ENCODE data around the gene SMURF1.
A peak's percentile ranks its signal among the peaks of the same experiment; 100 is the strongest.

The SMURF1 gene

DNA sequence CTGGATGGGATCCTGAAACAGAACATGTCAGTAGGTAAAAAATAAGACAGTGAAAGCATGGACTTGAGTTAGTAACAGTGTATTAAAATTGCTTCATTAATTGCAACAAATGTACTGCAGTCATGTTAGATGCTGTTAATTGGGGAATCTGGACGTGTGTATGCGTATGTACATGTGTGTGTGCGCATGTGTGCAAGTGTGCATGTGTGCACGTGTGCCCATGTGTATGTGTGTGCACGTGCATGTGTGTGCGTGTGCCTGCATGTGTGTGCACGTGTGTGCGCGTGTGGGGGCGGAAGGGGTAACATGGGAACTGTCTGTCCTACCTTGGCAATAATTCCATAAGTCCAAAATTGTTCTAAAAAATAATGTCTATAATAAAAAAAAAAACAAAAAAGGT is 67.3 kb downstream of the SMURF1 start:
- H3K79me1 ChIP-seq (ENCODE audit: low read depth, low read length), result peaks cover 7% of the 10 kb centered on the region
- H4K8ac ChIP-seq (ENCODE audit: low read depth, low read length), result no peak overlapping the region
- H2BK5ac ChIP-seq (ENCODE audit: low read length), result no peak overlapping the region
- H3K4me1 ChIP-seq (ENCODE audit: control insufficient read depth in 2 of 2, insufficient read depth in 1 of 2, low read depth in 1 of 2, low read length in 2 of 2), result peaks cover 4 to 5% of the 10 kb centered on the region in 2 donors
- no CpG with 5 or more reads among the region's 10 CpGs for WGBS, 2 donors (ENCODE audit: extremely low coverage in 2 of 2, insufficient read length in 2 of 2, insufficient replicate concordance in 1 of 2)
- no peaks in the 10 kb centered on the region for H3K9me3 ChIP-seq (replicated peaks in 1 of 2; ENCODE audit: control insufficient read depth in 2 of 2, insufficient read depth in 1 of 2, low read depth in 1 of 2, low read length in 2 of 2)
- H2BK12ac ChIP-seq (ENCODE audit: low read length), result no peak overlapping the region
- H3K9ac ChIP-seq (ENCODE audit: low read depth, low read length, poor library complexity), result no peak overlapping the region
- no peaks in the 10 kb centered on the region for H3K27me3 ChIP-seq (ENCODE audit: control insufficient read depth in 3 of 3, insufficient read depth in 3 of 3, low read depth in 1 of 3, low read length in 3 of 3)
- no peak overlapping the region for H3K4me2 ChIP-seq (ENCODE audit: insufficient read depth, low read length, poor library complexity, severe bottlenecking)
- H3K14ac ChIP-seq (ENCODE audit: low read length), result no peak overlapping the region
- peak overlapping the region in 1 of 2 donors; percentile 53 for H3K4me3 ChIP-seq (ENCODE audit: low read length in 2 of 2)
- no peak overlapping the region for H3K4ac ChIP-seq (ENCODE audit: low read length)
- H3K18ac ChIP-seq (ENCODE audit: low read length), result no peak overlapping the region
- no peak overlapping the region for H2BK15ac ChIP-seq (ENCODE audit: low read length)
- H3K27ac ChIP-seq (replicated peaks; ENCODE audit: low read length), result no peak overlapping the region
- no peak for DNase-seq (ENCODE audit: low spot score)
- no peak overlapping the region for H2AFZ ChIP-seq (ENCODE audit: low read length)
- H3K36me3 ChIP-seq (replicated peaks in 1 of 2; ENCODE audit: control insufficient read depth in 2 of 2, insufficient read depth in 2 of 2, low read length in 2 of 2), result peaks cover 2 to 6% of the 10 kb centered on the region in 2 donors
- H4K91ac ChIP-seq (ENCODE audit: low read depth, low read length, poor library complexity), result no peak overlapping the region
- H3K23ac ChIP-seq (ENCODE audit: low read depth, low read length, poor library complexity), result no peak overlapping the region
- H2BK120ac ChIP-seq (ENCODE audit: low read depth, low read length), result no peak overlapping the region
- H2AK5ac ChIP-seq (ENCODE audit: low read depth, low read length), result no peak overlapping the region

DNA sequence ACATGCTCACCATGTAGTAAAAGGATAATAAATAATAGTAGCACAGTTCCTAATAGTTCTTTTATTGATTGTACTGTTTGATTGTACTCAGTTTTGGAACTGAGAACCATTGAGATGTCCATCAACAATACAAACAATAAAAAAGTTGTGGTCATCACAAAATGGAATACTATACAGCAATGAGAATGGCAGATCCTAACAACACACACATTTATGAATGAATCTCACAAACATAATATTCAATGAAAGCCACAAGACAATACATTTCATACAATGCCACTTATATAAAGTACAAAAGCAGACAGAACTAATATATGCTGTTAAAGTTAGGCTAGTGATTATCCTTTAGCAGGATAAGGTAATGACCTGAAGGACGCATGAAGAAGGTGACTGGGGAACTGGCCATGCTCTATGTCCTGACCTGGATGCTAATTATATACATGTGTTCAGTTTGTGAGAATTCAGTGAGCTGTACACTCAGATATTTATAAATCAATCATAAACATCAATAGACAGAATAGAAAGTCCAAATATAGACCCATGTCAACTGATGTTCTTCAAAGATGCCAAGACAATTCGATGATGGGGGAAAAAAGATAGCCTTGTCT is 70.0 kb downstream of the SMURF1 start:
- H4K8ac ChIP-seq (ENCODE audit: low read depth, low read length), result no peak overlapping the region
- H3K9ac ChIP-seq (ENCODE audit: low read depth, low read length, poor library complexity), result no peak overlapping the region
- no peak overlapping the region for H2BK12ac ChIP-seq (ENCODE audit: low read length)
- no peak overlapping the region for H3K4me2 ChIP-seq (ENCODE audit: insufficient read depth, low read length, poor library complexity, severe bottlenecking)
- H3K27ac ChIP-seq (replicated peaks; ENCODE audit: low read length), result no peak overlapping the region
- no peak overlapping the region for H2AFZ ChIP-seq (ENCODE audit: low read length)
- H3K4me1 ChIP-seq (ENCODE audit: control insufficient read depth in 2 of 2, insufficient read depth in 1 of 2, low read depth in 1 of 2, low read length in 2 of 2), result peaks cover 0 to 2% of the 10 kb centered on the region in 2 donors
- no peak overlapping the region for H2BK15ac ChIP-seq (ENCODE audit: low read length)
- no peak overlapping the region for H3K23ac ChIP-seq (ENCODE audit: low read depth, low read length, poor library complexity)
- H3K14ac ChIP-seq (ENCODE audit: low read length), result no peak overlapping the region
- no peak overlapping the region for H2BK120ac ChIP-seq (ENCODE audit: low read depth, low read length)
- no peaks in the 10 kb centered on the region for H3K27me3 ChIP-seq (ENCODE audit: control insufficient read depth in 3 of 3, insufficient read depth in 3 of 3, low read depth in 1 of 3, low read length in 3 of 3)
- no peak overlapping the region for H3K18ac ChIP-seq (ENCODE audit: low read length)
- H2BK5ac ChIP-seq (ENCODE audit: low read length), result no peak overlapping the region
- H4K91ac ChIP-seq (ENCODE audit: low read depth, low read length, poor library complexity), result no peak overlapping the region
- H3K9me3 ChIP-seq (replicated peaks in 1 of 2; ENCODE audit: control insufficient read depth in 2 of 2, insufficient read depth in 1 of 2, low read depth in 1 of 2, low read length in 2 of 2), result no peaks in the 10 kb centered on the region
- peaks cover 5% of the 10 kb centered on the region for H3K79me1 ChIP-seq (ENCODE audit: low read depth, low read length)
- H3K4ac ChIP-seq (ENCODE audit: low read length), result no peak overlapping the region
- no peak overlapping the region for H3K4me3 ChIP-seq (ENCODE audit: low read length in 2 of 2)
- peaks cover 2 to 4% of the 10 kb centered on the region in 2 donors for H3K36me3 ChIP-seq (replicated peaks in 1 of 2; ENCODE audit: control insufficient read depth in 2 of 2, insufficient read depth in 2 of 2, low read length in 2 of 2)
- no peak for DNase-seq (ENCODE audit: low spot score)
- no peak overlapping the region for H2AK5ac ChIP-seq (ENCODE audit: low read depth, low read length)
- no CpG with 5 or more reads among the region's 2 CpGs for WGBS, 2 donors (ENCODE audit: extremely low coverage in 2 of 2, insufficient read length in 2 of 2, insufficient replicate concordance in 1 of 2)

DNA sequence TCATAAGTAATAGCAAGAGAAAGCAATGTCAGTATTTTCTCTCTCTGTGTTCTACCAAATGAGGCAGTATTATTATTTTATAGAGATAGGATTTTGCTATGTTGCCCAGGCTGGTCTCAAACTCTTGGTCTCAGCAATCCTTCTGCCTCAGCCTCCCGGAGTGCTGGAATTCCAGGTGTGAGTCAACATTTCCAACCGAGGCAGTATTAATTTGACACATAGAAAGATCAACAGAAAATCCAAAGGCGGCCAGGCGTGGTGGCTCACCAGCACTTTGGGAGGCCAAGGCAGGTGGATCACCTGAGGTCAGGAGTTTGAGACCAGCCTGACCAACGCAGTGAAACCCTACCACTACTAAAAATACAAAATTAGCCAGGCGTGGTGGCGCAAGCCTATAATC is 71.8 kb downstream of the SMURF1 start:
- no peak overlapping the region for H3K4ac ChIP-seq (ENCODE audit: low read length)
- no peaks in the 10 kb centered on the region for H3K27me3 ChIP-seq (ENCODE audit: control insufficient read depth in 3 of 3, insufficient read depth in 3 of 3, low read depth in 1 of 3, low read length in 3 of 3)
- H3K9ac ChIP-seq (ENCODE audit: low read depth, low read length, poor library complexity), result no peak overlapping the region
- H3K14ac ChIP-seq (ENCODE audit: low read length), result no peak overlapping the region
- H2AK5ac ChIP-seq (ENCODE audit: low read depth, low read length), result no peak overlapping the region
- no peak overlapping the region for H2BK120ac ChIP-seq (ENCODE audit: low read depth, low read length)
- H3K4me3 ChIP-seq (ENCODE audit: low read length in 2 of 2), result no peak overlapping the region
- no CpG with 5 or more reads among the region's 7 CpGs for WGBS, 2 donors (ENCODE audit: extremely low coverage in 2 of 2, insufficient read length in 2 of 2, insufficient replicate concordance in 1 of 2)
- no peak overlapping the region for H4K91ac ChIP-seq (ENCODE audit: low read depth, low read length, poor library complexity)
- DNase-seq (ENCODE audit: low spot score), result no peak
- no peak overlapping the region for H2BK12ac ChIP-seq (ENCODE audit: low read length)
- no peak overlapping the region for H3K23ac ChIP-seq (ENCODE audit: low read depth, low read length, poor library complexity)
- H3K9me3 ChIP-seq (replicated peaks in 1 of 2; ENCODE audit: control insufficient read depth in 2 of 2, insufficient read depth in 1 of 2, low read depth in 1 of 2, low read length in 2 of 2), result no peaks in the 10 kb centered on the region
- H2BK5ac ChIP-seq (ENCODE audit: low read length), result no peak overlapping the region
- H3K27ac ChIP-seq (replicated peaks; ENCODE audit: low read length), result no peak overlapping the region
- H3K4me2 ChIP-seq (ENCODE audit: insufficient read depth, low read length, poor library complexity, severe bottlenecking), result no peak overlapping the region
- no peak overlapping the region for H4K8ac ChIP-seq (ENCODE audit: low read depth, low read length)
- H2AFZ ChIP-seq (ENCODE audit: low read length), result no peak overlapping the region
- H2BK15ac ChIP-seq (ENCODE audit: low read length), result no peak overlapping the region
- no peaks in the 10 kb centered on the region for H3K4me1 ChIP-seq (ENCODE audit: control insufficient read depth in 2 of 2, insufficient read depth in 1 of 2, low read depth in 1 of 2, low read length in 2 of 2)
- peaks cover 4% of the 10 kb centered on the region for H3K79me1 ChIP-seq (ENCODE audit: low read depth, low read length)
- H3K18ac ChIP-seq (ENCODE audit: low read length), result no peak overlapping the region
- peaks cover 2 to 3% of the 10 kb centered on the region in 2 donors for H3K36me3 ChIP-seq (replicated peaks in 1 of 2; ENCODE audit: control insufficient read depth in 2 of 2, insufficient read depth in 2 of 2, low read length in 2 of 2)

DNA sequence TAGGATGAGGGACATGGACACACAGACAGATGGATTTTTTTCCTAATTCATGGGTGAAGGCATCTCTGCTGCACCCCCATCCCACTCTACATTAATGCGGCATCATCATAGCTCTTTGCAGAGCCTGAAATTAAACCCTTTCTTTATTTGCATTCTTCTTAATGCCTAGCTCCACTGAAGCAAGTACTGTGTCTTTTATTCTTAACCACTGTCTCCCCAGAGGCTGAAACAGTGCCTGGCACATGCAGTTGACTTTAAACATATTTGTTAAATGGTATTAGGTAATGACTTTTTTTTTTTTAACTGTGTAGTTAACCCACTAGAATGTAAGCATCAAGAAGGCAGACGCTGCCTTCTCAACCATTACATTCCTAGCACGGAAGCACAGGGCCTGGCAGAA is 73.5 kb downstream of the SMURF1 start:
- no peak overlapping the region for H4K8ac ChIP-seq (ENCODE audit: low read depth, low read length)
- H3K4me1 ChIP-seq (ENCODE audit: control insufficient read depth in 2 of 2, insufficient read depth in 1 of 2, low read depth in 1 of 2, low read length in 2 of 2), result no peaks in the 10 kb centered on the region
- DNase-seq (ENCODE audit: low spot score), result no peak
- H3K79me1 ChIP-seq (ENCODE audit: low read depth, low read length), result peaks cover 2% of the 10 kb centered on the region
- no peak overlapping the region for H3K4ac ChIP-seq (ENCODE audit: low read length)
- no peak overlapping the region for H3K14ac ChIP-seq (ENCODE audit: low read length)
- H2BK120ac ChIP-seq (ENCODE audit: low read depth, low read length), result no peak overlapping the region
- H3K27me3 ChIP-seq (ENCODE audit: control insufficient read depth in 3 of 3, insufficient read depth in 3 of 3, low read depth in 1 of 3, low read length in 3 of 3), result no peaks in the 10 kb centered on the region
- no peak overlapping the region for H2BK15ac ChIP-seq (ENCODE audit: low read length)
- H3K4me2 ChIP-seq (ENCODE audit: insufficient read depth, low read length, poor library complexity, severe bottlenecking), result no peak overlapping the region
- H3K23ac ChIP-seq (ENCODE audit: low read depth, low read length, poor library complexity), result no peak overlapping the region
- H2AFZ ChIP-seq (ENCODE audit: low read length), result no peak overlapping the region
- H3K18ac ChIP-seq (ENCODE audit: low read length), result no peak overlapping the region
- H3K27ac ChIP-seq (replicated peaks; ENCODE audit: low read length), result no peak overlapping the region
- no peaks in the 10 kb centered on the region for H3K36me3 ChIP-seq (replicated peaks in 1 of 2; ENCODE audit: control insufficient read depth in 2 of 2, insufficient read depth in 2 of 2, low read length in 2 of 2)
- no peak overlapping the region for H2BK12ac ChIP-seq (ENCODE audit: low read length)
- no peak overlapping the region for H3K4me3 ChIP-seq (ENCODE audit: low read length in 2 of 2)
- H4K91ac ChIP-seq (ENCODE audit: low read depth, low read length, poor library complexity), result no peak overlapping the region
- H2AK5ac ChIP-seq (ENCODE audit: low read depth, low read length), result no peak overlapping the region
- no CpG with 5 or more reads among the region's 3 CpGs for WGBS, 2 donors (ENCODE audit: extremely low coverage in 2 of 2, insufficient read length in 2 of 2, insufficient replicate concordance in 1 of 2)
- H3K9me3 ChIP-seq (replicated peaks in 1 of 2; ENCODE audit: control insufficient read depth in 2 of 2, insufficient read depth in 1 of 2, low read depth in 1 of 2, low read length in 2 of 2), result no peaks in the 10 kb centered on the region
- H2BK5ac ChIP-seq (ENCODE audit: low read length), result no peak overlapping the region
- no peak overlapping the region for H3K9ac ChIP-seq (ENCODE audit: low read depth, low read length, poor library complexity)
